Activated CD4-positive, alpha-beta T cell treated with anti-CD3 and anti-CD28 coated beads, Interleukin-2, amount 50 U/mL, for 16 hours (primary cell): ENCODE measurements around the gene EFNB3.

Experiments
- DNase-seq: peaks from one replicate; pipeline ENCODE4 v3.0.0-alpha.2; 2020

Gene EFNB3

GRCh38 chr17:7704601-7705268, at the start of gene EFNB3:
EFNB3 (plus strand) TSS chr17:7705202; CDS start chr17:7705599, 397 bp downstream.
- no peak for DNase-seq

- no peak for DNase-seq
Measured at GRCh38 chr17:7655541-7655840, 49.5 kb upstream of the EFNB3 start.

- DNase-seq = no peak
Measured at GRCh38 chr17:7656958-7657609, 47.9 kb upstream of the EFNB3 start.

- no peak for DNase-seq
Measured at GRCh38 chr17:7667656-7668406, 37.2 kb upstream of the EFNB3 start.

GRCh38 chr17:7668482-7668881, 36.5 kb upstream of the EFNB3 start:
- DNase-seq = no peak

- peak; percentile 44 for DNase-seq
Measured at GRCh38 chr17:7673239-7673638, 31.8 kb upstream of the EFNB3 start.

- no peak for DNase-seq
Measured at GRCh38 chr17:7674934-7675333, 30.1 kb upstream of the EFNB3 start.

GRCh38 chr17:7676533-7676932, 28.5 kb upstream of the EFNB3 start:
- no peak for DNase-seq

- no peak for DNase-seq
Measured at GRCh38 chr17:7677388-7678067, 27.5 kb upstream of the EFNB3 start.

- DNase-seq = peak; percentile 12
Measured at GRCh38 chr17:7684851-7685532, 20.0 kb upstream of the EFNB3 start.

- peak; percentile 93 for DNase-seq
Measured at GRCh38 chr17:7685533-7686221, 19.3 kb upstream of the EFNB3 start.

- peak; percentile 83 for DNase-seq
Measured at GRCh38 chr17:7686222-7687071, 18.6 kb upstream of the EFNB3 start.

- peak; percentile 96 for DNase-seq
Measured at GRCh38 chr17:7687072-7687907, 17.7 kb upstream of the EFNB3 start, which contains the start of gene TP53. TP53 (minus strand) TSS chr17:7687490; CDS start chr17:7676594, 10,896 bp downstream.

- DNase-seq = peak; percentile 98
Measured at GRCh38 chr17:7687908-7688807, 16.8 kb upstream of the EFNB3 start, which contains the start of gene WRAP53. WRAP53 (plus strand) TSS chr17:7688477; CDS start chr17:7688649, 172 bp downstream.

- DNase-seq = no peak
Measured at GRCh38 chr17:7688808-7689316, 16.1 kb upstream of the EFNB3 start.

- DNase-seq = no peak
Measured at GRCh38 chr17:7695586-7695985, 9.4 kb upstream of the EFNB3 start.

- DNase-seq = no peak
Measured at GRCh38 chr17:7697828-7698588, 7.0 kb upstream of the EFNB3 start.

GRCh38 chr17:7700510-7700909, 4.5 kb upstream of the EFNB3 start:
- no peak for DNase-seq
